B cell (primary cell): ENCODE measurements around the gene RPS26. TPM values are rescaled to one million over a fixed set of nuclear protein-coding genes. Genes with fewer than 3 reads are reported as not detected.

Experiments
- ATAC-seq: fragments of 200-7000 bp; cut with Tn5 transposase; one replicate; pipeline ENCODE4 v1.10.0; 2021; ENCODE audit warnings: low read depth, mild to moderate bottlenecking, moderate number of reproducible peaks, moderate library complexity
- CTCF ChIA-PET: fragments of 350-600 bp; sonication (Branson Sonifier 250); formaldehyde crosslinking; loops from one replicate; lab custom pipeline; 2021; ENCODE audit warnings: antibody characterized with exemption, inconsistent platforms; lab: Charles Lee
- POLR2A ChIA-PET: fragments of 350-600 bp; sonication (Branson Sonifier 250); formaldehyde crosslinking; loops from one replicate; lab custom pipeline; 2021; ENCODE audit warnings: antibody characterized with exemption; lab: Charles Lee
- DNase-seq: peaks from one replicate; pipeline ENCODE4 v3.0.0; 2013
- H2AFZ ChIP-seq: 2 replicates; pipeline ENCODE4 v1.6.1; 2012; ENCODE audit warnings: mild to moderate bottlenecking, low read depth, low read length; ENCODE audit not compliant: insufficient read depth, poor library complexity, severe bottlenecking
- H3K27ac ChIP-seq, 2 donors: 1 replicate in 1 of 2; 2 replicates in 1 of 2; pipeline ENCODE4 v1.5.1; 2012 to 2013; ENCODE audit warnings: low read length in 2 of 2, mild to moderate bottlenecking in 2 of 2, moderate library complexity in 1 of 2
- H3K27me3 ChIP-seq, 4 experiments: fragments of 200-600 bp in 1 of 4; sonication (generic) in 1 of 4; replicated peaks in 1 of 4; 1 replicate in 2 of 4; 2 replicates in 2 of 4; pipeline versions ENCODE4 v1.6.1 to v1.7.0; 2013 to 2016; ENCODE audit warnings: low read length in 3 of 4, mild to moderate bottlenecking in 2 of 4, mixed read lengths in 1 of 4, moderate library complexity in 1 of 4; ENCODE audit not compliant: insufficient read depth in 4 of 4, control insufficient read depth in 3 of 4; ENCODE audit errors: control extremely low read depth in 1 of 4
- H3K36me3 ChIP-seq, 2 experiments: replicated peaks in 1 of 2; 1 replicate in 1 of 2; 2 replicates in 1 of 2; pipeline versions ENCODE4 v1.6.1 to v1.7.1; 2013; ENCODE audit warnings: low read length in 1 of 2; ENCODE audit not compliant: insufficient read depth in 2 of 2, control insufficient read depth in 1 of 2; ENCODE audit errors: control extremely low read depth in 1 of 2, extremely low read depth in 1 of 2
- H3K4me1 ChIP-seq, 2 donors: fragments of 200-600 bp in 1 of 2; sonication (generic) in 1 of 2; 1 replicate in 1 of 2; 2 replicates in 1 of 2; pipeline versions ENCODE4 v1.5.1 to v1.6.1; 2013 to 2017; ENCODE audit warnings: low read length in 2 of 2; ENCODE audit not compliant: control insufficient read depth in 2 of 2, insufficient read depth in 2 of 2
- H3K4me2 ChIP-seq: replicated peaks from 2 replicates; pipeline ENCODE3; 2012; ENCODE audit warnings: mild to moderate bottlenecking, low read depth, low read length; ENCODE audit not compliant: poor library complexity, severe bottlenecking
- H3K4me3 ChIP-seq, 5 experiments: fragments of 200-600 bp in 1 of 5; sonication (generic) in 1 of 5; 1 replicate in 3 of 5; 2 replicates in 2 of 5; pipeline versions ENCODE4 v1.5.1 to v1.7.0; 2011 to 2016; ENCODE audit warnings: low read length in 4 of 5, mild to moderate bottlenecking in 4 of 5, low read depth in 2 of 5, control low read depth in 1 of 5, moderate library complexity in 1 of 5; ENCODE audit not compliant: insufficient read depth in 1 of 5; ENCODE audit errors: control extremely low read depth in 1 of 5, extremely low read depth in 1 of 5
- H3K79me2 ChIP-seq: fragments of 200-600 bp; sonication (generic); one replicate; pipeline ENCODE4 v1.6.0; 2016; ENCODE audit warnings: low read length; ENCODE audit not compliant: control insufficient read depth, insufficient read depth
- H3K9ac ChIP-seq: fragments of 200-600 bp; sonication (generic); 2 replicates; pipeline ENCODE4 v1.6.1; 2017; ENCODE audit warnings: mild to moderate bottlenecking, low read length, moderate library complexity
- H3K9me3 ChIP-seq, 3 donors: one replicate each; pipeline versions ENCODE4 v1.6.1 to v1.7.1; 2013; ENCODE audit warnings: low read length in 2 of 3; ENCODE audit not compliant: control insufficient read depth in 2 of 3, insufficient read depth in 1 of 3; ENCODE audit errors: control extremely low read depth in 1 of 3
- H4K20me1 ChIP-seq: 2 replicates; pipeline ENCODE4 v1.6.0; 2012; ENCODE audit warnings: mild to moderate bottlenecking, low read length; ENCODE audit not compliant: insufficient read depth, control insufficient read depth, poor library complexity, severe bottlenecking
- H3K27ac Mint-ChIP-seq: one replicate; pipeline ENCODE4 v1.8.0; 2021; ENCODE audit warnings: mixed read lengths
- H3K27me3 Mint-ChIP-seq: one replicate; pipeline ENCODE4 v1.8.0; 2021; ENCODE audit warnings: mixed read lengths
- H3K4me1 Mint-ChIP-seq: one replicate; pipeline ENCODE4 v1.8.0; 2021; ENCODE audit warnings: mixed read lengths
- H3K4me3 Mint-ChIP-seq: one replicate; pipeline ENCODE4 v1.8.0; 2021; ENCODE audit warnings: mixed read lengths
- H3K9me3 Mint-ChIP-seq: one replicate; pipeline ENCODE4 v1.8.0; 2022; ENCODE audit warnings: mixed read lengths; ENCODE audit not compliant: insufficient read depth
- EZH2 ChIP-seq: IDR thresholded peaks from 2 replicates; pipeline ENCODE4 v1.6.1; 2012; ENCODE audit warnings: borderline replicate concordance, low read depth, mild to moderate bottlenecking, moderate library complexity, low read length; ENCODE audit not compliant: insufficient read depth, poor library complexity, severe bottlenecking
- WGBS: methylation state at CpG from one replicate; pipeline ENCODE4 v1.1.5; 2013; ENCODE audit warnings: missing lambda C conversion rate; ENCODE audit not compliant: insufficient coverage; 5-methylcytosine and 5-hydroxymethylcytosine counted together
- intact Hi-C: fragments of 100-400 bp; cut with micrococcal nuclease; formaldehyde crosslinking; loops from one replicate; pipeline ENCODE4 v1.10.0; 2022
- polyA plus RNA-seq: library from polyadenylated mRNA; depleted of rRNA; stranded (reverse); fragments of >200 nt; gene quantifications from 2 replicates; pipeline ENCODE4 v1.2.3, GENCODE V29; 2012
- total RNA-seq, 2 donors: library from RNA; stranded (reverse); fragments of 120-200 nt in 1 of 2; gene quantifications; 1 replicate in 1 of 2; 2 replicates in 1 of 2; pipeline versions ENCODE4 v1.2.3 to v1.2.4, GENCODE V29; 2013 to 2022
- TF ChIP-seq, protein P1 (sequence below): fragments of 200-600 bp; IDR thresholded peaks from one replicate; pipeline ENCODE4 v1.8.0; 2022; ENCODE audit warnings: antibody characterized with exemption, mild to moderate bottlenecking

The RPS26 gene
- total and polyA plus RNA-seq, 2 donors (not counting 1 experiment from before 2014, with no cell fraction given) = 21.0 to 549 TPM

DNA sequence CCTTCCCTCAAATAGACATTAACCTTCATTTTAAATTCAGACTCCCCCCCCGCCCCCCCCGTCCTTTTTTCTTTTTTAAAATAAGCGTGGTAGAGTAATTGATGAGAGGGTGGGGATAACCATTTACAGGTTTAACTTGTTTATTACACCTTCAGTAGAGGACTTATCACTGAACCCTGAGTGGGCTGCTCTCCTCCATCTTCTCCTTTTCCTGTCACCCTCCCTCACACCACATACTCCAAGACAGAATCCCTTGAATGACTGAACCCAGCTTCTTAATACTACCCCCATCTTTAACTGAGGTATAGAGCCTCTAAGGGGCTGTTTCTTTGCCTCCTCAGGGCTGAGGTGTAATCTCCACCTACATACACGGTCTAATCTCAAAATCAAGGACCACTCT lies 24.5 kb upstream of the RPS26 start:
- no peaks in the 10 kb centered on the region for H3K79me2 ChIP-seq
- no peak for ATAC-seq
- CTCF ChIA-PET = no interaction called here
- no peak overlapping the region for H3K9ac ChIP-seq
- H3K9me3 ChIP-seq = no peaks in the 10 kb centered on the region
- POLR2A ChIA-PET = no interaction called here
- peaks cover 9 to 18% of the 10 kb centered on the region in 2 donors for H3K4me1 ChIP-seq
- no peaks in the 10 kb centered on the region for H3K9me3 Mint-ChIP-seq
- no peak overlapping the region for H3K4me2 ChIP-seq
- H3K4me3 ChIP-seq = no peak overlapping the region
- H3K27ac Mint-ChIP-seq = no peak overlapping the region
- no peak overlapping the region for H3K4me3 Mint-ChIP-seq
- H2AFZ ChIP-seq = no peak overlapping the region
- no peaks in the 10 kb centered on the region for H3K27me3 Mint-ChIP-seq
- DNase-seq = no peak
- H3K4me1 Mint-ChIP-seq = peaks cover 11% of the 10 kb centered on the region
- no peaks in the 10 kb centered on the region for H3K27me3 ChIP-seq
- no peaks in the 10 kb centered on the region for H3K36me3 ChIP-seq
- H4K20me1 ChIP-seq = no peaks in the 10 kb centered on the region
- intact Hi-C loops = no loop called here
- WGBS = no CpG with 5 or more reads among the region's 4 CpGs
- no peak overlapping the region for H3K27ac ChIP-seq
- TF ChIP-seq, protein P1, sequence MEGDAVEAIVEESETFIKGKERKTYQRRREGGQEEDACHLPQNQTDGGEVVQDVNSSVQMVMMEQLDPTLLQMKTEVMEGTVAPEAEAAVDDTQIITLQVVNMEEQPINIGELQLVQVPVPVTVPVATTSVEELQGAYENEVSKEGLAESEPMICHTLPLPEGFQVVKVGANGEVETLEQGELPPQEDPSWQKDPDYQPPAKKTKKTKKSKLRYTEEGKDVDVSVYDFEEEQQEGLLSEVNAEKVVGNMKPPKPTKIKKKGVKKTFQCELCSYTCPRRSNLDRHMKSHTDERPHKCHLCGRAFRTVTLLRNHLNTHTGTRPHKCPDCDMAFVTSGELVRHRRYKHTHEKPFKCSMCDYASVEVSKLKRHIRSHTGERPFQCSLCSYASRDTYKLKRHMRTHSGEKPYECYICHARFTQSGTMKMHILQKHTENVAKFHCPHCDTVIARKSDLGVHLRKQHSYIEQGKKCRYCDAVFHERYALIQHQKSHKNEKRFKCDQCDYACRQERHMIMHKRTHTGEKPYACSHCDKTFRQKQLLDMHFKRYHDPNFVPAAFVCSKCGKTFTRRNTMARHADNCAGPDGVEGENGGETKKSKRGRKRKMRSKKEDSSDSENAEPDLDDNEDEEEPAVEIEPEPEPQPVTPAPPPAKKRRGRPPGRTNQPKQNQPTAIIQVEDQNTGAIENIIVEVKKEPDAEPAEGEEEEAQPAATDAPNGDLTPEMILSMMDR = no peak
- no peak for TF ChIP-seq EZH2

DNA sequence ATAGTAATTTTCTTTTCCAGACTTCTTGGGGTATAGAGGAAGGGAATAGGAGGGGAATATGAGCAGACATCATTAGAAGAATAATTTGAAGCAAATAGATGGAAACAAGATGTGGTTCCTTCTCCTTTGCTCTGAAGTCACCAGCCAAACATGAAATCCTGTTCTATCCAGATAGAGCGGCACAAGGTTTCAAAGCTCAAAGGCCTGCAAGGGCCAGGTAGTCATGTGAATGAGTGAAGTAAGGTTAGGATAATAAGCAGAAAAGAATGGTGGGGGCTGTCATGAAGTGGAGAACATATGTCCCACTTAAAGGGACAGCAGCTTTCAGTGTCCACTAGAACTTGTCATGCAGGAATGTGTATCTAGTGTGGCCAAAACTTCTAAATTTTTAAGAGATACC lies 23.4 kb upstream of the RPS26 start:
- H3K9me3 ChIP-seq = no peaks in the 10 kb centered on the region
- no peak overlapping the region for H3K4me2 ChIP-seq
- WGBS = 100% methylated on average over 1 of the region's 1 CpG
- no peaks in the 10 kb centered on the region for H3K79me2 ChIP-seq
- no peaks in the 10 kb centered on the region for H4K20me1 ChIP-seq
- TF ChIP-seq, protein P1 = no peak
- no peak for TF ChIP-seq EZH2
- H3K4me1 ChIP-seq = peaks cover 9 to 18% of the 10 kb centered on the region in 2 donors
- ATAC-seq (no peak), DNase-seq (no peak)
- no peak overlapping the region for H3K27ac ChIP-seq
- Mint-ChIP-seq H3K27ac (no peak overlapping the region), H3K9me3 (no peaks in the 10 kb centered on the region), H3K27me3 (no peaks in the 10 kb centered on the region), H3K4me3 (no peak overlapping the region), H3K4me1 (peaks cover 11% of the 10 kb centered on the region)
- H3K36me3 ChIP-seq = no peaks in the 10 kb centered on the region
- POLR2A ChIA-PET = no interaction called here
- H2AFZ ChIP-seq = no peak overlapping the region
- H3K9ac ChIP-seq = no peak overlapping the region
- CTCF ChIA-PET = no interaction called here
- no peak overlapping the region for H3K4me3 ChIP-seq
- intact Hi-C loops = no loop called here
- H3K27me3 ChIP-seq = no peaks in the 10 kb centered on the region
